Embryonic facial prominence (tissue), 1 donor: ENCODE measurements around the gene SPTBN1.

ENCODE experiments used
- DNase-seq: peaks from one replicate; pipeline ENCODE4 v3.0.0-alpha.2; 2016; ENCODE audit errors: extremely low spot score

Gene SPTBN1

GRCh38 chr2:54553775-54554174 lies 97.6 kb downstream of the SPTBN1 start:
- no peak for DNase-seq

DNA sequence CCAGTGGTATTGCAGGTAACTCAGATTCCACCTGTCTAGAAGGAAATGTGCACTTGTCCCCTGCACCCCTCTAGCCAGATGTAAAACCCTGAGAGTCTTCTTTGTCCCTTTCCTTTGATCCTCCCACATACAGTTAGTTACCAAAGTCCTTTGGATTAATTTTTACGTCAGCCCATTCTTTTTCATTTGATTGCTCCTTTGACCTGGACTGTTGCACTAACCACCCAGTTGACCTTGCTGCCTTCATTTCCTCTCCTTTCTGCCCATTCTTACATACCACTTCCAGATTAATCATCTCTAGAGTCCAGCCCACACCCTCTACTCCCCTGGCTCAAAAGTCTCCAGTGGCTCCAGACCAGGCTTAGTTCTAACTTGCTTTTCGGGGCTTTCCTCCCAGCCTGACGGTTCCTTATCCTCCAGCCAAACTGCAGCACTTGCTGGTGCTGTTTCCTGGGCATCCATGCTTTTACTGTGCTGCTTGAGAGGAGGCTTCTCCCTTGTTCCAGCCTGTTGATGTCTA lies 99.3 kb downstream of the SPTBN1 start:
- DNase-seq: no peak

DNA sequence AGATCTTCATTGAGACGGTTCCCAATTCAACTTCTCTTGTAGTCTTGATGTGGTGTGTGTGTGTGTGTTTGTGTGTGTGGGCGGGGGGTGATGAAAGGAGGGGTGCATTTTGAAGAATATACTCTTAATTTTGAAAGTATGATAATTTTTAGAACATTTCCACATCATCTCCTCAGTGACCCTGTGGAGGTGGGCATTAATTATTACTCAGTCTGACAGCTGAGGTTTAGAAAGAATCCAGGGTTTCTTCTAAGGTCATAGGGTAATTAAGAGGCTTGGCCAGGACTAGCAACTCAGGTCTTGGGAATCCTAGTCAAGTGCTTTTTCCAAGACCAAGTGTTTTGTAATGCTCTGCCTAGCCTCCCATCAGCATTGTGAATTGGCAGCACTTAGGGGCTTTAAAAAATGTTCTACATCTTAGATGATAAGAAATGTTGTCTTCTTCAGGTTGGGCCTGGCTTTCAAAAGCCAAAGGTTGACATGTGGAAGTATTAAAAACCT lies 100.5 kb downstream of the SPTBN1 start:
- DNase-seq: no peak

GRCh38 chr2:54557211-54557600 lies 101.1 kb downstream of the SPTBN1 start:
- DNase-seq: no peak

DNA sequence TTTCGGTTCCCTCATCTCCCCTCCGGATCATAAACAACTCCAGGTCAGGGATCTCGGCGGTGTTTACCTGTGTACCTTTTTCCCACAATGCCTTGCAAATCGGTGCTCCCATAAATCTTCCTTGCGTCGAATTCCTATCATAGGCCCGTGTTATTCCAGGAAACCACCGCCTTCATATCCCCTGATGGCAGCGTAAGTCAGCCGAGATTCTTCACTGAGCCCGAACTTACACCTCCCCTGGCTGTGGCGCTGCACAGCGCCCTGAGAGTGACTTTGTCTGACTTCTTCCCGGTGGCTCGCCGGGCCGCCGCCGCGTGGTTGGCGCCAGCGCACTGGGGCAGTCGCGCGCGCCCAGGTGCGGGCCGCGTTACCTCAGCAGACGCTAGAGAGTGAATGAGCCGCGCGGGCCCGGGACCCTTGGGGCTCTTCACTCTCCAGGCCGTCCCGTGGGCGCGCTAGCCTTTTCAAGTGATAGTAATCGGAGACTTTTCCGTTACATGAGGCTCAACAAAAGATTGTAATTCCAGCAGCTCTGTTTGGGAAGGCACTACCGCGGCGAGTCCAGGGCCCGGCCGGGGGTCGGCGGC lies 101.6 kb downstream of the SPTBN1 start:
- DNase-seq: no peak

- DNase-seq: peak; percentile 43
These were observed 102.3 kb downstream of the SPTBN1 start for GRCh38 chr2:54558188-54559005.

DNA sequence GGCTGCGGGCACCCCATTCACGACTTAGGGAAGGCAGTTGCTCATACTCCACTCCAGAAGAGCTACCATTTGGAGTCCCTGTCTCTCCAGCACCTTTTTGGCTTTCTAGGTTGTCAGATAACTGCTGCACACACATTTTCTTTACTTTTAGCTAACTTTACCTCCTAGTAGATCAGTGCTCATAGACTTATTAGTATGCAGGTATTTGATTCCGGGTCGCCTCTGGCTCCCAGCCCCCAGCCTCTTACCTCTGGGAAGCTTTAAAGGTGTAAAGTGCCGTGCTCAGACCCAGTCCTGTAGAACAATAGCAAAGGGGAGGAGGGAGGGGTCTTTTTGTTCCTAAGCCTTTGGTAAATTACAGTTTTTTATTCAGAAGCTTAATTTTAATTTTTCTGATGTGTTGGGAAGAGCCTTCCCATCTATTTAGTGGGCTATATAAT lies 102.9 kb downstream of the SPTBN1 start:
- DNase-seq: no peak

GRCh38 chr2:54559593-54560145 lies 103.5 kb downstream of the SPTBN1 start:
- DNase-seq: peak; percentile 42

GRCh38 chr2:54560146-54560881 lies 104.2 kb downstream of the SPTBN1 start:
- no peak for DNase-seq

GRCh38 chr2:54561010-54561409 lies 104.9 kb downstream of the SPTBN1 start:
- DNase-seq: no peak

DNA sequence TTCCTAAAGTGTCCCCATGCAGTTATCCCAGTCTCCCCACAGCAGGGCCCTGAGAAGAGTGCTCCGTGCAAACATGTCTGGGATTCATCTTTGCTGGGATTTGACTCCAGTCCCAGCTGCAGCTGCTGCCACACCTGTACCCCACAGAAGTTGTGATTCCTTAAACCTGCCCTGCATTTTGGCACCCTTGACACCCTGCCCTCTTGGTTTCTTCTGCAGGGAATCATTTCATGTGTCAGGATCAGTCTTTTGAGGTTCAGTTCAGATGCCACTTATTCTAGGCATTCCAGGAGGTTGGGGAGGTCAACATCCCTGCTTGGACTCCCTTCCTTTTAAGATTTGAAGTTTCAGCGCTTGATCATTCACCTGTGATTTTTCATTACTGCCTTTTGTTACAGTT lies 108.3 kb downstream of the SPTBN1 start:
- DNase-seq: no peak

DNA sequence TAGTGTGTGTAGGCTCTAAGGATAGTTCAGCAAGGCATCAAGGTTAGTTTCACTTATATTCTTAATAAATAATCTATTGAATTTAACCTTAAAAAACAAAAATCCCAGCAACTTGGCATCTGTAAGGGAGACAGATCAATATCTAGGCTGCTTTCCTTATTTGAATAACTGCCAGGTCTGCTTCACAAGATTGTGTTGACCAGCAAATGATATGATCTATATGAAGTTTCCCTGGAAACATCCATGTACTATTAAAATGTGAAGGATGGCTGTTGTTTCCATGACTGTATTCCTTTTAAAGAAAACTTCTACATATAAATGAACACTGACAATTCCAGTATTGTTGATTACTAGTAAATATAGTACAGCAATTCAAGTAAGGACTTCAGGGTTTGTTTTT lies 109.4 kb downstream of the SPTBN1 start:
- no peak for DNase-seq

- no peak for DNase-seq
These were observed 110.8 kb downstream of the SPTBN1 start for GRCh38 chr2:54566896-54567295.

DNA sequence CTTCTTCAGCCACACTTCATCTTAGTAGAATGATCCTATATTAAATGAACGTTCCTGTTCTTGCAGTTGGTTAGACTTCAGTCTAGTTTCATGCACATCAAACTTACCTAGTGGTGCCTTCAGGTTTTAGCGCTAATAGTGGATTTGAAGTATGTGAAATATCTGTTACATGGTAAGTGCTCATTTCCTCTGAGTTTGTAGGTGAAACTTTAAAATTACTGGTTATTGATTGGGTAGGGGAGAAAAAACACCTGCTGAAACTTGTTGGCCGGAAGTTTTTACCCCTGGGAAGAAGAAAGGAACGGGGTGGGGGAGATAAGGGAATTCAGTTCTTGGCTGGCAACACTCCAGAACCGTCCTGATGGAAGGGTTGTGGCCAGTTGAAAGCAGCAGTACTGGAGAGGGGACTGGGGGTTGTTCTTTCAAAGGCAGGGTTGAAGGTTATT lies 112.8 kb downstream of the SPTBN1 start:
- DNase-seq: no peak

- no peak for DNase-seq
These were observed 113.7 kb downstream of the SPTBN1 start for GRCh38 chr2:54569745-54570301.

GRCh38 chr2:54570321-54570855 lies 114.3 kb downstream of the SPTBN1 start:
- DNase-seq: no peak

DNA sequence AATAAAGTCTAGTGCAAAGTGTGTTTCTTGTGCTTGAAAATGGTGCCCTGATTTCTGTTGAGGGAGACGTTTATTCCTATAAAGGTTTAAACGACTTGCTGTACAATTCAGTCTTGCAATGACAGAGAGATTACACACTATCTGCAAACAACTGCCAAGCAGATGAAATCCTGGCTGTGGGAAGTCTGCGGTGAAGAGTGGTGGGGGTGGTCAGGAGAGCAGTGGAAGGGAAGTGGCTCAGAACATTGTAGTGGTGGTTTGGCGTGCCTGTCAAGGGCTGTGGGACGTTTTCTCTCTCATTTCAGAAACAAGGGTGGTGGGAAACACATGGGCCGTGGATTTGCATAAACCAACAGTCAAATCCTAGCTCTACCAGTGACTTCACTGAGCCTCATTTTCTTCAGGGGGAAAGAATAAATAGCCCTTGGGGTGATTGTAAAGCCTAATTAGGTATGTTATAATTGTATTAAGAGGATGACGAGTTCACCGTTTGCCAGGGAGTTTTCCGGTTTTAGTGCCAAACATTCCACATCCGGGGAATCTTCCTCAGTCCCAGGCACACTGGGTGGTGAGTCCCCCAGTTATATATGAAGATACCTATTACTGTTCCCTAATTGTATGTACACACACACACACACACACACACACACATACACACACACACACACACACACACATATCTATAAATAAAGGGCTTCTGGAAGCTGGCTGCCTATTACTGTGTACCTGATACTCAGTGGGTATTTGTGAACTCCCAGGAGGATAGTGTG lies 115.0 kb downstream of the SPTBN1 start:
- no peak for DNase-seq

GRCh38 chr2:54572262-54572635 lies 116.1 kb downstream of the SPTBN1 start:
- no peak for DNase-seq

DNA sequence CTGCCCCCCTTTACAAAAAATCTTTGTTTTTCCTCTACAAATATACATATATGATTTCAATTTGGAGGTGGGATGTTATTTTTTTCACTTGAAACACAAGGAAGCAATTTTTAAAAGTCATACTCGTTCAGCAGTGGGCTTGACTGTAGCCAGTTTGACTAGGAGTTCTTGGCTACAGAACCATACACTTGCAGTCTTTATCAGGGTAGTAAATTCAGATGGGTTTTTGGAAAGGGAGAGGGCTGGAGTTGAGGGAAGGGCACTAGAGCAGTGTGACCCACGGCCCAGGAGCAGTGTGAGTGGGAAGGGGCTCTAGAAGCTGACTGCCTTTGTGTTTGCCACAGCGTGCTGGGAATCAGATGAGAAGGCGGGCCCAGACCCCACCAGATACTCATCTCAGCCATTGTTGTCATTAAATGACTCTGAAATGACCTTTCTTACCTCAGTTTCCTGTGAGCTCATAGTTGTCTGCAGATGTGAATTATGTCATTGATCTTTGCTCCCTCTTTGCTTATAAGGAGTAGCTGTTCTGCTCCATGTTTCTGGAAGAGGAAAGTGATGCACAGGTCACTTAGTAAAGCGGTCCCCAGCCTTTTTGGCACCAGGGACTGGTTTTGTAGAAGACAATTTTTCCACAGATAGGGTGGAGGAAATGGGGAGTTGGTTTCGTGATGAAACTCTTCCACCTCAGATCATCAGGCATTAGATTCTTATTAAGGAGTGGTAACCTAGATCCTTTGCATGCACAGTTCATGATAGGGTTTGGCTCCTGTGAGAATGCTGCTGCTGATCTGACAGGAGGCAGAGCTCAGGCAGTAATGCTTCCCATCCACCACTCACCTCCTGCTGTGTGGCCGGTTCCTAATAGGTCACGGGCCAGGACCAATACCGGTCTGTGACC lies 116.8 kb downstream of the SPTBN1 start:
- DNase-seq: no peak

- DNase-seq: no peak
These were observed 117.4 kb downstream of the SPTBN1 start for GRCh38 chr2:54573537-54573919.
